ENCODE data around the gene OR52H1.

GRCh38 chr11:5508605-5509004 is 39.7 kb downstream of the OR52H1 start:
- no peak for TF ChIP-seq CTCF (conservative IDR thresholded peaks at IDR 0.05; ENCODE audit: low read length)
- TF ChIP-seq EZH2phosphoT487 (IDR thresholded peaks at IDR 0.05; ENCODE audit: borderline replicate concordance), result no peak

All from Loucy (cell line).